Thyroid gland (tissue), 4 donors: ENCODE measurements around the gene TC2N.

ENCODE experiments used
- CTCF ChIP-seq, 6 experiments: fragments of 200-600 bp in 3 of 6; fragments of 450-650 bp in 3 of 6; sonication (generic) in 3 of 6; IDR thresholded peaks; one replicate each; pipeline ENCODE4 v1.5.1; 2016 to 2019; ENCODE audit warnings: antibody characterized with exemption in 6 of 6, mild to moderate bottlenecking in 2 of 6, inconsistent platforms in 1 of 6, moderate library complexity in 1 of 6
- POLR2A ChIP-seq, 2 donors: fragments of 450-650 bp; IDR thresholded peaks; one replicate each; pipeline ENCODE4 v1.6.1; 2017; ENCODE audit warnings: antibody characterized with exemption in 2 of 2, mild to moderate bottlenecking in 2 of 2, moderate library complexity in 1 of 2

DNA sequence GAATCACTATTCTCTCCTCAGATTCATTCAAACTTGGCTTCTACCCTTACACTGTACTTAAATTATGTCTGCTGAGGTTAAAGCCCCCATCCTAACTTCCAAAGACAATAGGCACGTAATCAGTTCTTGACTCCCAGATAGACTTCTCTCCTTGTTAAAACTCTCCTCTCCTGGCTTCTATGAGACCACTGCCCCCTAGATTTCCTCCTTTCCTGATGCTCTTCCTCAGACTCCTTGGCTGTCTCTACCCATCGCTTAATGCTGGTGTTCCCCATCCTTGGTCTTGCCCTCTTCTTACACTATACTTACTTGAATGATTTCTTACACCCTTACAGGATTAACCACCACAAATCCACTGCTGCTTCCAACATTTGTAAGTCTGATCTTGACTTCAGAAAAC, 32.8 kb downstream of the TC2N start:
- TF ChIP-seq CTCF (IDR thresholded peaks at IDR 0.05) (no peak), POLR2A (IDR thresholded peaks at IDR 0.05) (no peak)
